SU-DHL-6 (cell line): ENCODE results near the gene SLC12A7.

Experiments used
- H2AFZ ChIP-seq: fragments of 200-600 bp; sonication (generic); 2 replicates; pipeline ENCODE4 v1.6.1; 2014; ENCODE audit warnings: low read depth, mild to moderate bottlenecking, moderate library complexity, mixed read lengths, antibody characterized with exemption, low read length; ENCODE audit not compliant: severe bottlenecking
- H3F3A ChIP-seq: fragments of 200-600 bp; shearing (Covaris generic); 2 replicates; pipeline ENCODE4 v1.6.0; 2016; ENCODE audit warnings: antibody characterized with exemption, mild to moderate bottlenecking; ENCODE audit not compliant: insufficient read depth
- H3K27ac ChIP-seq: fragments of 200-600 bp; sonication (generic); 2 replicates; pipeline ENCODE4 v1.5.1; 2016; ENCODE audit warnings: low read depth, mild to moderate bottlenecking, low read length, moderate library complexity, mixed read lengths
- H3K27me3 ChIP-seq: fragments of 200-600 bp; sonication (generic), shearing (Covaris generic); 2 replicates; pipeline ENCODE4 v1.6.0; 2014; ENCODE audit warnings: mild to moderate bottlenecking, low read length
- H3K36me3 ChIP-seq: fragments of 200-600 bp; sonication (generic); 2 replicates; pipeline ENCODE4 v1.6.1; 2014; ENCODE audit warnings: mild to moderate bottlenecking, low read length, mixed read lengths
- H3K4me2 ChIP-seq: fragments of 300-600, 200-600 bp; shearing (Covaris generic), sonication (generic); 2 replicates; pipeline ENCODE4 v1.6.0; 2014; ENCODE audit warnings: low read length, low read depth, mild to moderate bottlenecking; ENCODE audit not compliant: poor library complexity, severe bottlenecking
- H3K4me3 ChIP-seq: fragments of 200-600 bp; sonication (generic); 2 replicates; pipeline ENCODE4 v1.5.1; 2014; ENCODE audit warnings: antibody characterized with exemption, low read length, mild to moderate bottlenecking, mixed read lengths; ENCODE audit not compliant: insufficient read depth, poor library complexity, severe bottlenecking
- H3K79me2 ChIP-seq: fragments of 200-600 bp; sonication (generic); 2 replicates; pipeline ENCODE4 v1.6.1; 2014; ENCODE audit warnings: mild to moderate bottlenecking, low read length, moderate library complexity; ENCODE audit not compliant: insufficient read depth
- H3K9ac ChIP-seq: fragments of 200-600 bp; sonication (generic); 2 replicates; pipeline ENCODE4 v1.7.0; 2014; ENCODE audit warnings: mild to moderate bottlenecking, low read length
- H3K9me2 ChIP-seq: fragments of 200-600 bp; sonication (generic); replicated peaks from 2 replicates; pipeline ENCODE4 v1.6.1; 2014; ENCODE audit warnings: low read length; ENCODE audit not compliant: insufficient read depth
- H3K9me3 ChIP-seq: fragments of 200-600 bp; sonication (generic); 2 replicates; pipeline ENCODE4 v1.6.1; 2014; ENCODE audit warnings: low read length, mixed read lengths; ENCODE audit not compliant: insufficient read depth
- H4K20me1 ChIP-seq: fragments of 200-600 bp; sonication (generic); 2 replicates; pipeline ENCODE4 v1.6.1; 2014; ENCODE audit warnings: low read depth, mild to moderate bottlenecking, antibody characterized with exemption, low read length, moderate library complexity, mixed read lengths
- EZH2phosphoT487 ChIP-seq: fragments of 200-600 bp; sonication (generic), shearing (Covaris generic); conservative IDR thresholded peaks from 2 replicates; pipeline ENCODE4 v1.6.1; 2018; ENCODE audit warnings: mild to moderate bottlenecking, antibody characterized with exemption, low read length, moderate library complexity, mixed read lengths
- TF ChIP-seq, protein P1 (sequence below): fragments of 200-600 bp; sonication (generic); IDR thresholded peaks from one replicate; pipeline ENCODE4 v1.5.1; 2017; ENCODE audit warnings: antibody characterized with exemption, mild to moderate bottlenecking, low read length, moderate library complexity; ENCODE audit not compliant: insufficient read depth, poor library complexity, severe bottlenecking

SLC12A7 gene

GRCh38 chr5:1093361-1093760, 18.5 kb downstream of the SLC12A7 start:
- Histone ChIP-seq H3K9ac (no peak overlapping the region), H4K20me1 (no peaks in the 10 kb centered on the region), H3K4me2 (no peak overlapping the region), H3K9me3 (no peaks in the 10 kb centered on the region), H3K79me2 (no peaks in the 10 kb centered on the region), H3K27me3 (no peaks in the 10 kb centered on the region), H3K4me3 (no peak overlapping the region), H3K9me2 (no peaks in the 10 kb centered on the region), H2AFZ (no peak overlapping the region), H3K27ac (no peak overlapping the region), H3K36me3 (no peaks in the 10 kb centered on the region), H3F3A (no peaks in the 10 kb centered on the region)
- TF ChIP-seq, protein P1, sequence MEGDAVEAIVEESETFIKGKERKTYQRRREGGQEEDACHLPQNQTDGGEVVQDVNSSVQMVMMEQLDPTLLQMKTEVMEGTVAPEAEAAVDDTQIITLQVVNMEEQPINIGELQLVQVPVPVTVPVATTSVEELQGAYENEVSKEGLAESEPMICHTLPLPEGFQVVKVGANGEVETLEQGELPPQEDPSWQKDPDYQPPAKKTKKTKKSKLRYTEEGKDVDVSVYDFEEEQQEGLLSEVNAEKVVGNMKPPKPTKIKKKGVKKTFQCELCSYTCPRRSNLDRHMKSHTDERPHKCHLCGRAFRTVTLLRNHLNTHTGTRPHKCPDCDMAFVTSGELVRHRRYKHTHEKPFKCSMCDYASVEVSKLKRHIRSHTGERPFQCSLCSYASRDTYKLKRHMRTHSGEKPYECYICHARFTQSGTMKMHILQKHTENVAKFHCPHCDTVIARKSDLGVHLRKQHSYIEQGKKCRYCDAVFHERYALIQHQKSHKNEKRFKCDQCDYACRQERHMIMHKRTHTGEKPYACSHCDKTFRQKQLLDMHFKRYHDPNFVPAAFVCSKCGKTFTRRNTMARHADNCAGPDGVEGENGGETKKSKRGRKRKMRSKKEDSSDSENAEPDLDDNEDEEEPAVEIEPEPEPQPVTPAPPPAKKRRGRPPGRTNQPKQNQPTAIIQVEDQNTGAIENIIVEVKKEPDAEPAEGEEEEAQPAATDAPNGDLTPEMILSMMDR: no peak
- TF ChIP-seq EZH2phosphoT487: no peak

DNA sequence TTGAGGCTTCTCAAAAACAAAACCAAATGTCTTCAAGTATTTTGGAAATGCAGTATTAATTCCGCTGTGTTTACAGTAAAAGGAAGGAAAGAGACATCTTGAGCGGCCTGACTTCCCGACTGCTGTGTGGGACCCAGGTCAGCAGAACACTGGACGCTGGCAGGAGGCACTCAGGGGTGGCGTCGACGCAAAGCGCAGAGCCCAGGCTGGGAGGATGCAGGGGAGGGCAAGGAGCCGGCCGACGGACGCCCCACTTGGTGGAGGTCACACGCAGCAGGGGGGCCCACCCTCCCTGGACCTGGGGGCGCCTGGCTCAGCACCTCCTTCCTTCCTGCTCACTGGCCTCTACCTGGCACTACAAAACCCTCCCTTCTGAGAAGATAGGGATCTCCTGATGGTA, 19.7 kb downstream of the SLC12A7 start:
- Histone ChIP-seq H3K4me3 (no peak overlapping the region), H2AFZ (no peak overlapping the region), H3K9me2 (no peaks in the 10 kb centered on the region), H3K27me3 (no peaks in the 10 kb centered on the region), H3K27ac (no peak overlapping the region), H3K9me3 (no peaks in the 10 kb centered on the region), H3F3A (no peaks in the 10 kb centered on the region), H4K20me1 (no peaks in the 10 kb centered on the region), H3K36me3 (no peaks in the 10 kb centered on the region), H3K4me2 (no peak overlapping the region), H3K9ac (no peak overlapping the region), H3K79me2 (no peaks in the 10 kb centered on the region)
- TF ChIP-seq EZH2phosphoT487: no peak
- TF ChIP-seq, protein P1: no peak

DNA sequence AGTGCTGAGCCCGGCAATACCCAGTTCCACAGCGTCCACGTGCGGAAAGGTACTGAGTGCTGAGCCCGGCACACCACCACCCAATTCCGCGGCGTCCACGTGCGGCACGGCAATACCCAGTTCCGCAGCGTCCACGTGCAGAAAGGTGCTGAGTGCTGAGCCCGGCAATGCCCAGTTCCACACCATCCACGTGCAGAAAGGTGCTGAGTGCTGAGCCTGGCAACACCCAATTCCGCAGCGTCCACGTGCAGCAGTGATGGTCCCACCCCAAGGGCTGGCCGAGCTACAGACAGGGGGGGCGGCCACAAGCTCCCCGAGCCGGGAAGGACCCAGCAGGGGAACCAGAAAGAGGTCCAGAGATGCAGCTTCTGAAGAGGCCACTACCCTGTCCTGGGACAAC, 20.2 kb downstream of the SLC12A7 start:
- Histone ChIP-seq H2AFZ (no peak overlapping the region), H3K4me3 (no peak overlapping the region), H3K9me3 (no peaks in the 10 kb centered on the region), H3K27ac (no peak overlapping the region), H3K79me2 (no peaks in the 10 kb centered on the region), H4K20me1 (no peaks in the 10 kb centered on the region), H3K4me2 (no peak overlapping the region), H3K9ac (no peak overlapping the region), H3K36me3 (no peaks in the 10 kb centered on the region), H3K9me2 (no peaks in the 10 kb centered on the region), H3F3A (no peaks in the 10 kb centered on the region), H3K27me3 (no peaks in the 10 kb centered on the region)
- TF ChIP-seq, protein P1: no peak
- TF ChIP-seq EZH2phosphoT487: no peak

DNA sequence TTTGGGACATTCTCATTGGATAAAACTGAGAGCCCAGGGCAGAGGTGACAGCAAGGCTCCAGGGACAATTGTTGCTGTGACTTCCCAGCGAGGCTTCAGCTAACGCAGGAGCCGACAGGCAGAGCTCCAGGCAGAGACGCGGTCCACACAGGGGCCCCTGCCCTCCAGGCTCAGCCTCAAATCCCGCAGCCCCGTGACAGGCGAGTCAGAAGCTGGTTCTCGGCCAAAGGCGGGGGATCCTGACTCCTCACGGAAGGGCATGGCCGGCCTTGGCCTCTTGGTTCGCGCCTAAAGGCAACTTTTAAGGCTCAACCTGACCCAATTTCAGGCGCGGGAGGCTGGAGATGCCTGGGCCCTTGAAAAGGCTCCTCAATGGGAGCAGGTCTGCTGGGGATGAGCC, 21.3 kb downstream of the SLC12A7 start:
- Histone ChIP-seq H3K36me3 (no peaks in the 10 kb centered on the region), H3F3A (no peaks in the 10 kb centered on the region), H3K27ac (no peak overlapping the region), H2AFZ (no peak overlapping the region), H3K4me2 (no peak overlapping the region), H3K27me3 (no peaks in the 10 kb centered on the region), H3K79me2 (no peaks in the 10 kb centered on the region), H3K9ac (no peak overlapping the region), H4K20me1 (no peaks in the 10 kb centered on the region), H3K9me2 (no peaks in the 10 kb centered on the region), H3K9me3 (no peaks in the 10 kb centered on the region), H3K4me3 (no peak overlapping the region)
- no peak for TF ChIP-seq EZH2phosphoT487
- TF ChIP-seq, protein P1: no peak
